ENCODE results near the gene ITPR2.

DNA sequence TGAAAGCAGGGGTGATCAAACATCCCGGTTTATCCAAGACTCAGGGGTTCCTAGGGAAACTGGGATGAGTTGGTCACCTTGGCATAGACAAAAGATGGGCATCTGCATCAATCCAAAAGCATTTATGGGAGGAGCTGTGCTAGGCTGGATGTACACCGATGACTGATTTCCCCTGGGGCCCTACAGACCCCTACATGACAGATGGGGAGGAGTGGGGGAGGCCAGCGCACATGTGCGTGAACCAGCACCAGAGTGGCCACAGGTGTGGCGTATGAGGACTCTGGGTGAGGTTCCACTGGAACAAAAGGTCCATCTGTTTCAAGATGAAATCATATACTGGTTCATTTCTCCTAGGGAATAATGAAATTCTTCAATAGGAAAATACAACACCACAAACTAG is 210.4 kb downstream of the ITPR2 start:
- TF ChIP-seq, protein P1, sequence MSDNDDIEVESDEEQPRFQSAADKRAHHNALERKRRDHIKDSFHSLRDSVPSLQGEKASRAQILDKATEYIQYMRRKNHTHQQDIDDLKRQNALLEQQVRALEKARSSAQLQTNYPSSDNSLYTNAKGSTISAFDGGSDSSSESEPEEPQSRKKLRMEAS (IDR thresholded peaks at IDR 0.05; ENCODE audit: low read depth), result no peak
- TF ChIP-seq FOSL2 (IDR thresholded peaks at IDR 0.05; ENCODE audit: borderline replicate concordance, low read depth) (no peak), TCF12 (IDR thresholded peaks at IDR 0.05) (no peak)
